H1 (cell line): ENCODE results near the gene KIF4A. TPM values are rescaled to one million over a fixed set of nuclear protein-coding genes. Genes with fewer than 3 reads are reported as not detected.

Source experiments
- CTCF ChIA-PET: fragments of 300-600 bp; sonication (Branson Sonifier 250); formaldehyde crosslinking; loops from one replicate; lab custom pipeline; 2021; ENCODE audit not compliant: partially characterized antibody; lab: Charles Lee
- POLR2A ChIA-PET: fragments of 300-600 bp; sonication (Branson Sonifier 250); formaldehyde crosslinking; loops from one replicate; lab custom pipeline; 2021; ENCODE audit warnings: inconsistent platforms; ENCODE audit not compliant: partially characterized antibody; lab: Charles Lee
- DNase-seq, 2 experiments: peaks; one replicate each; pipeline versions ENCODE4 v3.0.0 to v3.0.0-alpha.2; 2010 to 2022; ENCODE audit warnings: low spot score in 2 of 2, low read depth in 1 of 2, mixed read lengths in 1 of 2
- FAIRE-seq: peaks from 2 replicates; lab custom pipeline; 2011; peaks lifted over from hg19 to GRCh38; lab: Jason Lieb, UNC
- H2AFZ ChIP-seq: 2 replicates; pipeline ENCODE4 v1.8.1; 2012; ENCODE audit warnings: low read length, inconsistent platforms
- H2AK5ac ChIP-seq: 2 replicates; pipeline ENCODE4 v1.6.1; 2013; ENCODE audit warnings: low read depth, low read length
- H2BK120ac ChIP-seq: replicated peaks from 2 replicates; pipeline ENCODE3; 2013; ENCODE audit warnings: low read depth, low read length, inconsistent platforms
- H2BK12ac ChIP-seq: 2 replicates; pipeline ENCODE4 v1.6.1; 2013; ENCODE audit warnings: low read depth, low read length
- H2BK15ac ChIP-seq: 2 replicates; pipeline ENCODE4 v1.6.1; 2013; ENCODE audit warnings: low read length
- H2BK20ac ChIP-seq: 2 replicates; pipeline ENCODE4 v1.6.1; 2013; ENCODE audit warnings: low read length
- H2BK5ac ChIP-seq: 2 replicates; pipeline ENCODE4 v1.6.1; 2013; ENCODE audit warnings: low read depth, low read length
- H3K14ac ChIP-seq: 2 replicates; pipeline ENCODE4 v1.6.1; 2013; ENCODE audit warnings: inconsistent platforms; ENCODE audit not compliant: insufficient read length
- H3K18ac ChIP-seq: 2 replicates; pipeline ENCODE4 v1.6.1; 2013; ENCODE audit warnings: low read length; ENCODE audit errors: extremely low read depth
- H3K23ac ChIP-seq: 2 replicates; pipeline ENCODE4 v1.6.1; 2013; ENCODE audit warnings: inconsistent platforms; ENCODE audit not compliant: insufficient read length
- H3K23me2 ChIP-seq: 2 replicates; pipeline ENCODE4 v1.6.1; 2013; ENCODE audit warnings: low read depth, low read length
- H3K27ac ChIP-seq: 2 replicates; pipeline ENCODE4 v1.6.1; 2011; ENCODE audit warnings: low read depth, low read length, inconsistent platforms
- H3K27me3 ChIP-seq, 4 experiments: replicated peaks in 1 of 4; 1 replicate in 1 of 4; 2 replicates in 3 of 4; pipeline versions ENCODE4 v1.6.1 to v1.8.1; 2011 to 2013; ENCODE audit warnings: low read length in 3 of 4, mild to moderate bottlenecking in 3 of 4, inconsistent platforms in 2 of 4, mixed read lengths in 2 of 4, moderate library complexity in 1 of 4; ENCODE audit not compliant: control insufficient read depth in 3 of 4, insufficient read depth in 3 of 4; ENCODE audit errors: extremely low read depth in 1 of 4
- H3K36me3 ChIP-seq, 4 experiments: 2 replicates each; pipeline versions ENCODE4 v1.6.1 to v1.8.1; 2011 to 2013; ENCODE audit warnings: mild to moderate bottlenecking in 4 of 4, low read length in 3 of 4, moderate library complexity in 2 of 4, control low read depth in 1 of 4, inconsistent platforms in 1 of 4; ENCODE audit not compliant: insufficient read depth in 4 of 4, control insufficient read depth in 2 of 4
- H3K4ac ChIP-seq: replicated peaks from 2 replicates; pipeline ENCODE3; 2013; ENCODE audit warnings: low read length, low read depth, mixed read lengths, inconsistent platforms; ENCODE audit not compliant: insufficient read length
- H3K4me1 ChIP-seq, 4 experiments: replicated peaks in 1 of 4; 1 replicate in 1 of 4; 2 replicates in 3 of 4; pipeline versions ENCODE4 v1.6.1 to v1.8.1; 2011 to 2013; ENCODE audit warnings: low read length in 3 of 4, inconsistent platforms in 2 of 4, mixed read lengths in 1 of 4; ENCODE audit not compliant: insufficient read depth in 4 of 4, control insufficient read depth in 3 of 4
- H3K4me2 ChIP-seq, 2 experiments: 2 replicates each; pipeline versions ENCODE4 v1.6.1 to v1.8.1; 2011 to 2013; ENCODE audit warnings: low read depth in 2 of 2, low read length in 2 of 2, control low read depth in 1 of 2, inconsistent platforms in 1 of 2, mild to moderate bottlenecking in 1 of 2; ENCODE audit not compliant: insufficient read depth in 1 of 2
- H3K4me3 ChIP-seq, 4 experiments: fragments of 200-600, 300-600 bp in 1 of 4; sonication (generic), shearing (Covaris generic), sonication (Bioruptor Twin) in 1 of 4; 2 replicates each; pipeline versions ENCODE4 v1.5.1 to v1.8.1; 2011 to 2016; ENCODE audit warnings: low read length in 4 of 4, low read depth in 3 of 4, control low read depth in 2 of 4, inconsistent platforms in 2 of 4, mild to moderate bottlenecking in 2 of 4, mixed read lengths in 1 of 4, moderate library complexity in 1 of 4; ENCODE audit not compliant: insufficient read depth in 2 of 4; ENCODE audit errors: extremely low read depth in 1 of 4
- H3K56ac ChIP-seq: replicated peaks from 2 replicates; pipeline ENCODE3; 2013; ENCODE audit warnings: low read depth, mild to moderate bottlenecking, mixed read lengths, low read length, inconsistent platforms; ENCODE audit not compliant: insufficient read length
- H3K79me1 ChIP-seq: 2 replicates; pipeline ENCODE4 v1.6.1; 2013; ENCODE audit warnings: low read depth, low read length, control low read depth
- H3K79me2 ChIP-seq, 2 experiments: 2 replicates each; pipeline versions ENCODE4 v1.6.1 to v1.8.1; 2012 to 2013; ENCODE audit warnings: low read length in 2 of 2, mild to moderate bottlenecking in 2 of 2, inconsistent platforms in 1 of 2; ENCODE audit not compliant: insufficient read depth in 2 of 2, control insufficient read depth in 1 of 2
- H3K9ac ChIP-seq, 4 experiments: replicated peaks in 1 of 4; 1 replicate in 1 of 4; 2 replicates in 3 of 4; pipeline versions ENCODE4 v1.6.1 to v1.8.1; 2011 to 2013; ENCODE audit warnings: low read depth in 3 of 4, low read length in 3 of 4, control low read depth in 2 of 4, mild to moderate bottlenecking in 2 of 4, moderate library complexity in 2 of 4, inconsistent platforms in 1 of 4; ENCODE audit errors: extremely low read depth in 1 of 4
- H3K9me3 ChIP-seq, 2 experiments: 2 replicates each; pipeline versions ENCODE4 v1.6.1 to v1.8.1; 2012 to 2013; ENCODE audit warnings: mild to moderate bottlenecking in 2 of 2, moderate library complexity in 2 of 2, control low read depth in 1 of 2, inconsistent platforms in 1 of 2, low read depth in 1 of 2, low read length in 1 of 2, mixed read lengths in 1 of 2; ENCODE audit not compliant: insufficient read depth in 2 of 2
- H4K20me1 ChIP-seq, 2 experiments: replicated peaks in 1 of 2; 2 replicates each; pipeline versions ENCODE3 to v1.8.1; 2011 to 2013; ENCODE audit warnings: inconsistent platforms in 2 of 2, low read length in 2 of 2, mild to moderate bottlenecking in 1 of 2; ENCODE audit not compliant: insufficient read depth in 2 of 2, control insufficient read depth in 1 of 2
- H4K5ac ChIP-seq: 2 replicates; pipeline ENCODE4 v1.6.1; 2013; ENCODE audit warnings: low read length, low read depth, mixed read lengths, inconsistent platforms; ENCODE audit not compliant: insufficient read length
- H4K8ac ChIP-seq: 2 replicates; pipeline ENCODE4 v1.8.0; 2013; ENCODE audit warnings: mild to moderate bottlenecking, moderate library complexity, low read length, inconsistent platforms; ENCODE audit not compliant: insufficient read depth; ENCODE audit errors: extremely low read depth
- H4K91ac ChIP-seq: replicated peaks from 2 replicates; pipeline ENCODE3; 2013; ENCODE audit warnings: low read length, mixed read lengths, inconsistent platforms; ENCODE audit not compliant: insufficient read length
- BRCA1 ChIP-seq: IDR thresholded peaks from 2 replicates; pipeline ENCODE4 v1.6.1; 2012; ENCODE audit warnings: low read depth, low read length, improper control_type of control experiment
- EP300 ChIP-seq, 2 experiments: IDR thresholded peaks; 1 replicate in 1 of 2; 2 replicates in 1 of 2; pipeline ENCODE4 v1.6.1; 2011 to 2012; ENCODE audit warnings: low read depth in 2 of 2, low read length in 2 of 2, mild to moderate bottlenecking in 2 of 2, borderline replicate concordance in 1 of 2, inconsistent platforms in 1 of 2, moderate library complexity in 1 of 2
- FOSL1 ChIP-seq: IDR thresholded peaks from 2 replicates; pipeline ENCODE4 v1.6.1; 2011; ENCODE audit warnings: mild to moderate bottlenecking, low read depth, low read length, moderate library complexity; ENCODE audit not compliant: insufficient read depth
- MAFK ChIP-seq: IDR thresholded peaks from 2 replicates; pipeline ENCODE4 v1.6.1; 2012; ENCODE audit warnings: low read depth, mild to moderate bottlenecking, improper control_type of control experiment, low read length
- RXRA ChIP-seq: IDR thresholded peaks from 2 replicates; pipeline ENCODE4 v1.6.1; 2011; ENCODE audit warnings: low read depth, mild to moderate bottlenecking, low read length, moderate library complexity; ENCODE audit not compliant: insufficient read depth
- SP2 ChIP-seq: IDR thresholded peaks from 2 replicates; pipeline ENCODE4 v1.6.1; 2012; ENCODE audit warnings: mild to moderate bottlenecking, low read length, inconsistent platforms
- TAF1 ChIP-seq: IDR thresholded peaks from 2 replicates; pipeline ENCODE4 v1.6.1; 2011; ENCODE audit warnings: mild to moderate bottlenecking, low read depth, low read length
- ZNF274 ChIP-seq: IDR thresholded peaks from 2 replicates; pipeline ENCODE4 v1.7.0; 2012; ENCODE audit warnings: low read length, borderline replicate concordance; ENCODE audit errors: extremely low read depth
- WGBS, 2 experiments: shearing (Covaris generic) in 1 of 2; methylation state at CpG; one replicate each; pipeline versions ENCODE4 v1.1.6 to v1.1.7; 2013 to 2015; ENCODE audit warnings: low lambda C conversion rate in 2 of 2, mixed read lengths in 2 of 2, inconsistent platforms in 1 of 2, low coverage in 1 of 2, missing lambda C conversion rate in 1 of 2; ENCODE audit not compliant: insufficient replicate concordance in 2 of 2, insufficient coverage in 1 of 2, insufficient read length in 1 of 2; ENCODE audit errors: extremely low coverage in 1 of 2, missing lambda C conversion rate in 1 of 2; 5-methylcytosine and 5-hydroxymethylcytosine counted together
- polyA plus RNA-seq, 7 experiments: library from polyadenylated mRNA; depleted of rRNA in 3 of 7; stranded (reverse) in 5 of 7; unstranded in 2 of 7; fragments of >200 nt in 5 of 7; fragments of 200-250 nt in 2 of 7; gene quantifications; 1 replicate in 5 of 7; 2 replicates in 1 of 7; 4 replicates in 1 of 7; pipeline versions ENCODE4 v1.2.1 to v1.2.3, GENCODE V29; 2011 to 2013; ENCODE audit warnings: missing spikeins in 2 of 7, mixed read lengths in 2 of 7
- total RNA-seq: library from RNA; stranded (reverse); fragmentation: NEBNext Ultra II Directional; extraction: Animal tissue kit (Norgen Biotek cat#: 25700); gene quantifications from 2 replicates; pipeline ENCODE4 v1.2.1, GENCODE V29; 2021
- TF ChIP-seq, protein P1 (sequence below): IDR thresholded peaks from 2 replicates; pipeline ENCODE4 v1.6.1; 2012; ENCODE audit warnings: inconsistent platforms

The KIF4A gene
- total and polyA plus RNA-seq, 2 of the 8 experiments (the other 6 are each of a cell fraction or from before 2014, with no cell fraction given): 10.9 to 35.7 TPM

DNA sequence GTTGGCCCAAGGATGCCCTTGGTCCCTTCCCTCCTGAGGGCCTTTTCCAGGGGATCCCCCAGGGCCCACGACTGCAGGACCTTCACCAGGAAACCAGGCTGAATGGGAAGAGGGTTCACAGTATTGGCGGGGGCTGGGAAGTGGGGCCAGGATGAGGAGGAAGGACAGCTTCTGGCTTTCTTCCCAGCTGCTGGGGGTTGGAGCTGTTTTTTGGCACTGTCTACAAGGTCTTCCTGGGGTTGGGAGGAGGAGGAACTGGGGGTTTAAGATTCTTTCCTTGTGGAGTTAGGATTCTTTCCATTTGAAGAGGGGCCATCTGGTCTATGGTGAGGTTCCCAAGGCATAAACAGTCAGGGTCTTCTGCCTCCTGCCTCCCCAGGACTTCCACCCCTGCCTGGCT, 64.8 kb downstream of the KIF4A start:
- Histone ChIP-seq H3K18ac (no peak overlapping the region), H2BK15ac (no peak overlapping the region), H2AK5ac (no peak overlapping the region), H3K4me2 (no peak overlapping the region), H3K36me3 (peaks cover 0 to 28% (median 14%) of the 10 kb centered on the region in 4 experiments; a peak in 5 of 8 replicates), H3K27ac (no peak overlapping the region), H3K23me2 (no peaks in the 10 kb centered on the region), H4K20me1 (no peaks in the 10 kb centered on the region), H3K9me3 (peaks cover 0 to 9% of the 10 kb centered on the region in 2 experiments; a peak in 1 of 4 replicates), H3K9ac (no peak overlapping the region), H3K79me2 (no peaks in the 10 kb centered on the region), H2BK5ac (no peak overlapping the region), H4K5ac (no peak overlapping the region), H2BK120ac (no peak overlapping the region), H3K79me1 (no peaks in the 10 kb centered on the region), H4K91ac (no peak overlapping the region), H3K4ac (no peak overlapping the region), H2BK20ac (no peak overlapping the region), H3K4me1 (no peaks in the 10 kb centered on the region), H2BK12ac (no peak overlapping the region), H3K4me3 (no peak overlapping the region), H3K14ac (no peak overlapping the region), H2AFZ (no peak overlapping the region), H3K23ac (no peak overlapping the region), H3K56ac (no peak overlapping the region), H3K27me3 (no peaks in the 10 kb centered on the region), H4K8ac (no peak overlapping the region)
- FAIRE-seq (no peak), DNase-seq (no peak)
- no CpG with 5 or more reads among the region's 2 CpGs for WGBS, 2 experiments
- ChIA-PET CTCF (no interaction called here), POLR2A (interaction anchor here (1.5 kb wide), 1 partner anchor 68 kb away, joined by 3 read pairs; the partner anchor contains the start of gene GDPD2)
- TF ChIP-seq MAFK: no peak
- TF ChIP-seq, protein P1, sequence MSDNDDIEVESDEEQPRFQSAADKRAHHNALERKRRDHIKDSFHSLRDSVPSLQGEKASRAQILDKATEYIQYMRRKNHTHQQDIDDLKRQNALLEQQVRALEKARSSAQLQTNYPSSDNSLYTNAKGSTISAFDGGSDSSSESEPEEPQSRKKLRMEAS: no peak
- no peak for TF ChIP-seq EP300 (IDR thresholded peaks at IDR 0.05; ENCODE audit: borderline replicate concordance in 1 of 2, low read depth in 2 of 2, low read length in 2 of 2)
- no peak for TF ChIP-seq BRCA1
- TF ChIP-seq FOSL1: no peak
- no peak for TF ChIP-seq SP2
- TF ChIP-seq RXRA: no peak
- no peak for TF ChIP-seq ZNF274
- TF ChIP-seq TAF1: no peak
